ENCODE data around the gene TIGD6.
"Not testable (repeated sequence)": the region's sequence is repeated elsewhere in the genome, so short reads cannot be mapped to it uniquely, and the experiment has no call there.

GRCh38 chr5:150028047-150028446, 27.6 kb upstream of the TIGD6 start:
- not testable (repeated sequence) for TF ChIP-seq SAFB2 (IDR thresholded peaks at IDR 0.05; ENCODE audit: borderline replicate concordance, low read depth, low read length, severe bottlenecking); ARID4B (CRISPR knock-in tag; IDR thresholded peaks at IDR 0.05); ADNP (tag; IDR thresholded peaks at IDR 0.05); BMI1 (IDR thresholded peaks at IDR 0.05; ENCODE audit: low read length); LARP7 (IDR thresholded peaks at IDR 0.05); POLR2AphosphoS5 (IDR thresholded peaks at IDR 0.05; ENCODE audit: control insufficient read depth, insufficient read depth, low read depth, low read length); EP300 (IDR thresholded peaks at IDR 0.05; ENCODE audit: low read length)
